Spinal cord (tissue), 10 donors: Measurements from ENCODE around the gene AWAT1. TPM values are rescaled to one million over a fixed set of nuclear protein-coding genes. Genes with fewer than 3 reads are reported as not detected.

ENCODE experiments used
- DNase-seq, 6 donors: peaks; one replicate each; pipeline versions ENCODE4 v3.0.0 to v3.0.0-alpha.2; 2013 to 2015; ENCODE audit warnings: low spot score in 6 of 6, low read depth in 4 of 6
- H3K27ac ChIP-seq: one replicate; pipeline ENCODE4 v1.5.1; 2013; ENCODE audit warnings: low read depth, low read length, control low read depth
- H3K27me3 ChIP-seq: one replicate; pipeline ENCODE4 v1.6.1; 2013; ENCODE audit warnings: low read length; ENCODE audit not compliant: control insufficient read depth, insufficient read depth
- H3K36me3 ChIP-seq: one replicate; pipeline ENCODE4 v1.6.1; 2013; ENCODE audit warnings: low read length; ENCODE audit not compliant: control insufficient read depth, insufficient read depth
- H3K4me1 ChIP-seq: one replicate; pipeline ENCODE4 v1.6.1; 2013; ENCODE audit warnings: low read length; ENCODE audit not compliant: control insufficient read depth, insufficient read depth
- H3K4me3 ChIP-seq: one replicate; pipeline ENCODE4 v1.5.1; 2013; ENCODE audit warnings: low read depth, low read length, control low read depth
- H3K9me3 ChIP-seq: one replicate; pipeline ENCODE4 v1.6.1; 2013; ENCODE audit warnings: low read length; ENCODE audit not compliant: control insufficient read depth, insufficient read depth
- WGBS: methylation state at CpG from one replicate; pipeline ENCODE4 v1.1.5; 2013; ENCODE audit warnings: missing lambda C conversion rate; ENCODE audit not compliant: insufficient coverage; 5-methylcytosine and 5-hydroxymethylcytosine counted together
- polyA plus RNA-seq, 2 donors: library from polyadenylated mRNA; unstranded; fragments of 120-200 nt; gene quantifications; one replicate each; pipeline ENCODE4 v1.2.1, GENCODE V29; 2013; ENCODE audit not compliant: insufficient read length in 2 of 2
- small RNA-seq: library from RNA; depleted of rRNA; stranded (forward); fragments of <200 nt; gene quantifications from one replicate; pipeline ENCODE3, GENCODE V24; 2014; ENCODE audit warnings: low replicate concordance
- total RNA-seq, 2 donors: library from RNA; depleted of rRNA in 1 of 2; stranded (reverse); fragments of 120-200 nt in 1 of 2; fragments of >200 nt in 1 of 2; gene quantifications; one replicate each; pipeline versions ENCODE4 v1.2.3 to v1.2.4, GENCODE V29; 2013 to 2014
- donor health status: healthy.

AWAT1 gene
- total and polyA plus RNA-seq, 4 donors = not detected

DNA sequence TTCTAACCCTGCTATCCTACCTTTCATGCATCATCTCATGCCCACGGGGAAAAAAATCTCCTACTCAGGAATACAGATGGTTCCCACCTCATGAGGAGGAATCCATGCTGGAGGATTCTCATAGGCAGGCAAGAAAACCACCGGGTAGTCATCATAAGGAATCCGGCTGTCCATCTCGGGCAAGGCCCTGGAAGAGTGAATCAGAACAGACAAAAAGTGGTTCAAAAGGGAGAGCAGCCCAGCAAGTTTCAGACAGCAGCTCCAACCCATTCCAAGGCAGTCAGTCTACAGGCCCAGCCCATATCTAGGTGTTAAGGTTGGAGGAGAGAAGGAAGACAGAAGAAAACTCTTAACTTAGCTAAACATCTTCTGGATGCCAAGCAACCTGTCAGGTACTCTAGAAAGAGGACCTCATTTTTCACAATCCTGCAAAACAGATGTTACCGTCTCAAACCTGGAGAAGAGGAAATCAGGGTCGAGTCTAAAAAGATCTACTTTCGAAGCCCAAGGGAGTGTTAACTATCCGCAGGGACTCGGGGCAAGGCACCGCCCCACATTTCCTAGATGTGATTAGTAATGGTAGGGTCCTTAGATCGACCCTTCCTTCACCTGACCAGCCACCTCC lies 54.8 kb downstream of the AWAT1 start:
- H3K36me3 ChIP-seq = no peaks in the 10 kb centered on the region
- H3K4me3 ChIP-seq = peak overlapping the region; percentile 61
- H3K27me3 ChIP-seq = no peaks in the 10 kb centered on the region
- H3K4me1 ChIP-seq = peaks cover 5% of the 10 kb centered on the region
- 80% methylated on average over 5 of the region's 11 CpGs for WGBS
- no peak overlapping the region for H3K27ac ChIP-seq
- H3K9me3 ChIP-seq = no peaks in the 10 kb centered on the region
- no peak for DNase-seq

Small RNA genes lying within 50 kb of the gene (small RNA-seq; reads per million reads assigned to genes)
- gene RNA5SP507 = 0.06 reads per million

Other genes starting within 250 kb of the AWAT1 start
- not detected for gene AWAT2, start 184.7 kb upstream of the AWAT1 start, total RNA-seq
- gene AWAT2, start 184.7 kb upstream of the AWAT1 start, polyA plus RNA-seq = not detected
- not detected for gene OTUD6A, start 172.2 kb upstream of the AWAT1 start, total RNA-seq
- gene OTUD6A, start 172.2 kb upstream of the AWAT1 start, polyA plus RNA-seq = not detected
- gene IGBP1, start 101.2 kb upstream of the AWAT1 start, total RNA-seq = 10 to 100 TPM; 65.2 to 79.5 TPM
- 10 to 100 TPM; 65.9 to 73.7 TPM for gene IGBP1, start 101.2 kb upstream of the AWAT1 start, polyA plus RNA-seq
- gene DGAT2L6, start 57.2 kb upstream of the AWAT1 start, total RNA-seq = not detected
- not detected for gene DGAT2L6, start 57.2 kb upstream of the AWAT1 start, polyA plus RNA-seq
- under 1 TPM; 0.06 to 0.30 TPM for gene P2RY4, start 25.5 kb downstream of the AWAT1 start, total RNA-seq
- under 1 TPM; 0.16 to 0.17 TPM for gene P2RY4, start 25.5 kb downstream of the AWAT1 start, polyA plus RNA-seq
- gene ARR3, start 33.7 kb downstream of the AWAT1 start, total RNA-seq = not detected
- gene ARR3, start 33.7 kb downstream of the AWAT1 start, polyA plus RNA-seq = under 1 TPM in 1 of 2 donors, not detected in 1; 0.45 TPM
- not detected for gene RAB41, start 47.5 kb downstream of the AWAT1 start, total RNA-seq
- gene RAB41, start 47.5 kb downstream of the AWAT1 start, polyA plus RNA-seq = 1 to 10 TPM; 1.9 to 2.2 TPM
- 10 to 100 TPM; 44.9 to 55.8 TPM for gene PDZD11, start 55.3 kb downstream of the AWAT1 start, total RNA-seq
- gene PDZD11, start 55.3 kb downstream of the AWAT1 start, polyA plus RNA-seq = 10 to 100 TPM; 71.5 to 82.2 TPM
- gene KIF4A, start 55.4 kb downstream of the AWAT1 start, total RNA-seq = 1 to 10 TPM; 6.3 to 8.8 TPM
- 1 to 10 TPM; 9.4 to 9.6 TPM for gene KIF4A, start 55.4 kb downstream of the AWAT1 start, polyA plus RNA-seq
- gene GDPD2, start 188.7 kb downstream of the AWAT1 start, total RNA-seq = 1 to 10 TPM; 6.5 to 9.6 TPM
- gene GDPD2, start 188.7 kb downstream of the AWAT1 start, polyA plus RNA-seq = 10 to 100 TPM; 35.0 to 45.3 TPM
- gene DLG3, start 210.2 kb downstream of the AWAT1 start, total RNA-seq = 10 to 100 TPM; 27.3 to 40.5 TPM
- gene DLG3, start 210.2 kb downstream of the AWAT1 start, polyA plus RNA-seq = 10 to 100 TPM; 47.9 to 50.1 TPM